ENCODE results near the gene BRD1.
"Not testable (repeated sequence)": the region's sequence is repeated elsewhere in the genome, so short reads cannot be mapped to it uniquely, and the experiment has no call there.

Gene BRD1

GRCh38 chr22:49825944-49826602 is 1.6 kb downstream of the BRD1 start:
- DNase-seq, result no peak

- DNase-seq, result peak; percentile 43
Observed at GRCh38 chr22:49825436-49825835, 2.2 kb downstream of the BRD1 start.

- no peak for DNase-seq
Observed at GRCh38 chr22:49824936-49825335, 2.7 kb downstream of the BRD1 start.

DNA sequence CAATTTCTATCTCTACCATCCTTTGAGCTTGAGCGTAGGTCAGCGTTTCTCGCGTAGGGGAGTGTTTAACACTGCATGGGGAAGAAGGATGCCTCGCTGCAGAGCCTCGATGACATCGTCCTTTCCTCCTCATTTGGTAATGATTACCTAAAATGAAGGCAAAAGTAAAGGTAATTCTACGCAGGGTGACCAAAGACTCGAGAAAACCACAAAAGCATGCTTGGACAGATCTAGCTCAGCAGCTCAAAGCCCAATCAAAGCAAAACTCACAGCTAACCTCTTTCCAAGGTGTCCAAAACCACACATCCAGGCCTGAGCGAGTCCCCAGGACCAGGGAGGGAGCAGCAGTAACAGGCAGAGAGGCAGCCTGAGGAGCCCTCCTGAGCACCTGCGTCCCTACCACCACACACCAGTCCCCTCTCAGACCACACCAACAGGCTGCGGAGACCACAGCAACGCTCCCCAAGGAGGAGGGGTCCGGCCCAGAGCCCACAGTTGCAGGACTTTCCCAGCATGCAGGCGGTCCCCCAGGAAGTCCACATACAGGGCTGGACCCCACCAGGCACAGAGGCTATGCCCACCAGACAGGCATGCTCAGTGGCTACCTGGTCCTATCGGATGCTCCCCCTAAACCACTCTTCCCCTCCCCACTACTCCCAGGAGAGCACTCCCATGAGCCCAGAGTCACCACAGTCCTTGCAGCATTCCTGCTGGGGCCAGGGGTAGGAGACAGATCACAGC is 3.3 kb downstream of the BRD1 start:
- DNase-seq, result no peak

GRCh38 chr22:49823289-49824045 is 4.2 kb downstream of the BRD1 start:
- DNase-seq, result no peak

- DNase-seq, result not testable (repeated sequence)
Observed at GRCh38 chr22:49821741-49822140, 5.9 kb downstream of the BRD1 start.

GRCh38 chr22:49820984-49821383 is 6.7 kb downstream of the BRD1 start:
- DNase-seq, result no peak

DNA sequence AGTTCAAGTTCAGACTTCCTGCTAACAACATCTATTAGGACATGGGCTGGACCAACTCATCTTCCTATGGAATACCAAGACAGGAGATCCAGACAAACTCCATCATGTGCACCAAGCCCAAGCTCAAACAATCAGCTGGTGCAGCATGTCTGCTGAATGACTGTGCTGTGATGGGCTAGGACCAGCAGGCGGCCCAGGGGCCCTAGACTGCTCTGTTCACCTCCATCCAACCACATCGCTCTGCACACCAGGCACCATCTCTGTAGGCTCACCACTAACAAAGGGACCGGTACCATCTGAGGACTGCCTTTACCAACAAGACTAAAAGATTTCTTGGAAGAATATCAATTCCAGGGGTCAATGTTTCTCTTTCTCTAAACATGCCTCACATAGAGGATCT is 10.3 kb downstream of the BRD1 start:
- no peak for DNase-seq

DNA sequence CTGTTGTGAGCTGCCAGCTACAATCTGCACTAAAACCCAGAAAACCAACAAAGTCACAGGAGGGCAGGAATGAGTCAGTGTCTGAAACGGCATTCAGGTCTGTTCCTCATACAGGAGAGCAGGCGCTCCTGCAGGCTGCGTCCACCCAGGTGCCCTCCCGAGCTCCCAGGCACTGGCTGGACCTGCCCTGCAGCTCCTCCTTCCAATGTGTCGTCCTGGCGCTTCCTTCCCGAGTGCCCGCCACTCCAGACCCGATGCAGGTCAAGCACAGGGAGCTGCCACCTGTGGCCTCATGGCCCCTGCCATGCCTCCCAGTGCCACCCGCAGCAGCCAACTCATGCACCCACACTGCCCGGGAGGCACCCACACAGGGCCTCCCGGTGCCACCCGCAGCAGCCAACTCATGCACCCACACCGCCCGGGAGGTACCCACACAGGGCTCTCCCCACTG is 12.0 kb downstream of the BRD1 start:
- no peak for DNase-seq

GRCh38 chr22:49814856-49815255 is 12.8 kb downstream of the BRD1 start:
- no peak for DNase-seq

DNA sequence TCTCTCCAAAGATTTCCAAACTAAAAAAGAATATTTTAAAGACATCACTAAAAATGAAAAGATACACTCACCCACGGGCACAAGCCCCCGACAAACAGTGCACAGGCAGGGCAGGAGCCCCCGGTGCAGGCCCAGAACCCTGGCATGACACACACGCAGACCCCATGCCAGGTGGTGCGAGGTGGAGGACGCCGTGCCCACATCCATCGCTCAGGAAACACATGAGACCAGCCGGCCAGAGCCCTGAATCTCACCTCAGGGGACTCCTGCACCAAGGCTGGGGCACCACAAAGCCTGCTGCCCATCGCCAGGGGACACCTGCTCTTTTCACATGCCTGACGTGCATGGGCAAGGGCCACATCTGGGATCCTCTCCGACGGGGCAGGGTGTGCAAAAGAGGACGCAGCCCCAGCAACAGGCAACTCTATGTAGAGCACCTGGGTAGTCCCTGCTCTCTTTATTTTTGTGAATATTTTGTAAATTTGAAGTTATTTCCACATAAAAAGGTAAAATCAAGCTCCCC is 13.4 kb downstream of the BRD1 start:
- no peak for DNase-seq

DNA sequence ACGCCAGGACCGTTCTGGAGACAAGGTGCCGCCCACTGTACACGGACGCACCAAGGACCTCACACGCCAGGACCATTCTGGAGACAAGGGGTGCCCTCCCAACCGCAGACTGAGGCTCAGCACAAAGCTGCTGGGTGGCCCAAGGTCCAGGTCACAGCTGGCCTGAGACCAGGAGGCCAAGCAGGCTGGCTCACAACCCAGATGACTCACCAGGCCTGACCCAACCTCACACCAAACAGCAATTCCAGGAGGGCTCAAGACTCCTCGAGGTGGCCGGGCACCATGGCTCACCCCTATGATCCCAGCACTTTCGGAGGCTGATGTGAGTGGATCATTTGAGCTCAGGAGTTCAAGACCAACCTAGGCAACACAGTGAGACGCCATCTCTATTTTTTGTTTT is 14.8 kb downstream of the BRD1 start:
- DNase-seq, result peak; percentile 41

- no peak for DNase-seq
Observed at GRCh38 chr22:49811020-49811791, 16.5 kb downstream of the BRD1 start.

- DNase-seq, result no peak
Observed at GRCh38 chr22:49810363-49811019, 17.2 kb downstream of the BRD1 start.

DNA sequence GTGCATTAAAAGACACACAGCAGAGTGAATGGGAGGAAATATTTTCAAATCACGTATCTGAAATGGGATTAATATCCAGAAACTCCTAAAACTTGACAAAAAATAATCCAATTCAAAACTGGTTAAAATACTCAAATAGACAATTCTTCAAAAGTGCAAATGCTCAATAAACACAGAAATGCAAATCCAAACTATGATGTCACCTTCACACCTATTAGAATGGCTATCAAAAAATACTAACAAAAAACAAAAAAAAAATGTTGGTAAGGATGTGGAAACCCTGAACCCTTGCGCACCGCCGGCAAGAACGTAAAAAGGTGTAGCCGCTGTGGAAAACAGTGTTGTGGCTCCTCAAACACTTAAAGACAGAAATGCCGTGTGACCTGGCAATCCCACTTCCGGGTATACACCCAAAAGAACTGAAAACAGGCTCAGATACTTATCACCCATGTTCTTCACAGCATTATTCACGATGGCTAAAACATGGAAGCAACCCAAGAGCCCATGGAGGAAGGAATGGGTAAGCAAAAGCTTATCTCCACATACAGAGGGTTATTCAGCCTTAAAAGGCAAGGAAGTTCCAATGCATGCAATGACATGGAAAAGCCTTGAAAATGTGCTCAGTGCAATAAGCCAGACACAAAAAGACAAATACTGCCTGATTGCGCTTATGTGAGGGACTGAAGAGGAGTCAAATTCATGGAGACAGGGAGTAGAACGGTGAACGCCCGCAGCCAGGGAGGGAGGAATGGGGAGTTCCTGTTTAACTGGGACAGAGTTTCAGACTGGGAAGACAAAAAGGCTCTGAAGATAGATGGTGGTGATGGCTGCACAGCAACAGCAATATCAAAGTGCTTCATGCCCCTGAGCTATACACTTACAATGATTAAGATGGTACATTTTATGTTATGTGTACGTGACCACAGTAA is 19.6 kb downstream of the BRD1 start:
- DNase-seq, result no peak

- no peak for DNase-seq
Observed at GRCh38 chr22:49807129-49807528, 20.5 kb downstream of the BRD1 start.

DNA sequence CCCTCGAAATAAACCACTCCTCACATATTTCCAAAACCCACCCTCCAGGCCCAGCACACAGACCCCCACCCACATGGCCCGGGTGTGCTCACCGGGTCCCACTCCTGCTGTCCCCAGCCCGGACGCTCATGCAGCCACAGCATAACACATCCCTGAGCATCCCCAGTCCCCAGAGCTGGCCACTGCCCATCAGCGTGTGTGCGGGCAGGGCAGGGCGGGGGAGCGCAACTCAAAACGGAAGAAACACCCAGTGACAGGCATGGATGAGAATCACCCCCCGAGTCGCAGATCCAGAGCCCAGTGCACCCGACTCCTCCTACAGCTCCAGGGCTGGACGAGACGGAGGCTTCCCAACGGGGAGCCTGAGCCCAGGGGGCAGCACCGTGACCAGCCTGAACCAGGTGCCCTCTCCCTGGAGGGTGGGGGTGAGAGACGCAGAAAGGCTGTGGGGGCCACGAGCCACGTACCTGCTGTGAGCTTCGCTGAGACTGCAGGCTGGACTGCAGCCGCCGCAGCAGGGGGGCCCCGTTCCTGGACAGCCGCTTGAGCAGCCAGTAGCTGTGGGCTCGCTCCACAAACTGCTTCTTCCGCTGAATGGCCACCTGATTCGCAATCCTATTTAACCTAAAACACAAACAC is 23.8 kb downstream of the BRD1 start:
- no peak for DNase-seq

- DNase-seq, result no peak
Observed at GRCh38 chr22:49803134-49803533, 24.5 kb downstream of the BRD1 start.

- no peak for DNase-seq
Observed at GRCh38 chr22:49801391-49802060, 26.1 kb downstream of the BRD1 start.

Measured in HCEC 1CT (cell line).